GM18870 (cell line): ENCODE results near the gene KANSL1L.
"Not testable (repeated sequence)": the region's sequence is repeated elsewhere in the genome, so short reads cannot be mapped to it uniquely, and the experiment has no call there.

Experiments
- ATAC-seq: cut with Tn5 transposase; IDR thresholded peaks from one replicate; pipeline ENCODE4 v1.9.1; 2021; ENCODE audit warnings: moderate library complexity; ENCODE audit not compliant: unreplicated experiment

KANSL1L gene

GRCh38 chr2:210177769-210178168 is 6.6 kb upstream of the KANSL1L start:
- ATAC-seq = no peak

GRCh38 chr2:210177115-210177514 is 5.9 kb upstream of the KANSL1L start:
- not testable (repeated sequence) for ATAC-seq

GRCh38 chr2:210174086-210174485 is 2.9 kb upstream of the KANSL1L start:
- ATAC-seq = no peak

- no peak for ATAC-seq
Measured at GRCh38 chr2:210172219-210172575, 988 bp upstream of the KANSL1L start.

GRCh38 chr2:210170446-210171303 is 534 bp downstream of the KANSL1L start:
- ATAC-seq = peak; percentile 58

- no peak for ATAC-seq
Measured at GRCh38 chr2:210170196-210170445, 1.1 kb downstream of the KANSL1L start.

- peak; percentile 62 for ATAC-seq
Measured at GRCh38 chr2:210169516-210170195, 1.6 kb downstream of the KANSL1L start.

- no peak for ATAC-seq
Measured at GRCh38 chr2:210167227-210167626, 4.0 kb downstream of the KANSL1L start.

- no peak for ATAC-seq
Measured at GRCh38 chr2:210162466-210163124, 8.6 kb downstream of the KANSL1L start.

- no peak for ATAC-seq
Measured at GRCh38 chr2:210159059-210159458, 12.2 kb downstream of the KANSL1L start.

GRCh38 chr2:210158236-210158635 is 13.0 kb downstream of the KANSL1L start:
- no peak for ATAC-seq

- ATAC-seq = no peak
Measured at GRCh38 chr2:210157526-210157925, 13.7 kb downstream of the KANSL1L start.

GRCh38 chr2:210147614-210148013 is 23.6 kb downstream of the KANSL1L start:
- no peak for ATAC-seq

GRCh38 chr2:210132239-210132638 is 39.0 kb downstream of the KANSL1L start:
- peak; percentile 58 for ATAC-seq

- no peak for ATAC-seq
Measured at GRCh38 chr2:210128961-210129360, 42.2 kb downstream of the KANSL1L start.

GRCh38 chr2:210113614-210114235 is 57.5 kb downstream of the KANSL1L start:
- ATAC-seq = no peak

GRCh38 chr2:210112871-210113270 is 58.3 kb downstream of the KANSL1L start:
- no peak for ATAC-seq

- ATAC-seq = no peak
Measured at GRCh38 chr2:210099940-210100339, 71.3 kb downstream of the KANSL1L start.

- ATAC-seq = no peak
Measured at GRCh38 chr2:210094787-210095186, 76.4 kb downstream of the KANSL1L start.

- ATAC-seq = no peak
Measured at GRCh38 chr2:210092791-210093190, 78.4 kb downstream of the KANSL1L start.

GRCh38 chr2:210086930-210087329 is 84.3 kb downstream of the KANSL1L start:
- ATAC-seq = no peak

GRCh38 chr2:210086292-210086691 is 84.9 kb downstream of the KANSL1L start:
- no peak for ATAC-seq
